ENCODE data around the gene TGM3.

Gene TGM3

GRCh38 chr20:2285193-2285592, 10.6 kb upstream of the TGM3 start:
- TF ChIP-seq, protein P1, sequence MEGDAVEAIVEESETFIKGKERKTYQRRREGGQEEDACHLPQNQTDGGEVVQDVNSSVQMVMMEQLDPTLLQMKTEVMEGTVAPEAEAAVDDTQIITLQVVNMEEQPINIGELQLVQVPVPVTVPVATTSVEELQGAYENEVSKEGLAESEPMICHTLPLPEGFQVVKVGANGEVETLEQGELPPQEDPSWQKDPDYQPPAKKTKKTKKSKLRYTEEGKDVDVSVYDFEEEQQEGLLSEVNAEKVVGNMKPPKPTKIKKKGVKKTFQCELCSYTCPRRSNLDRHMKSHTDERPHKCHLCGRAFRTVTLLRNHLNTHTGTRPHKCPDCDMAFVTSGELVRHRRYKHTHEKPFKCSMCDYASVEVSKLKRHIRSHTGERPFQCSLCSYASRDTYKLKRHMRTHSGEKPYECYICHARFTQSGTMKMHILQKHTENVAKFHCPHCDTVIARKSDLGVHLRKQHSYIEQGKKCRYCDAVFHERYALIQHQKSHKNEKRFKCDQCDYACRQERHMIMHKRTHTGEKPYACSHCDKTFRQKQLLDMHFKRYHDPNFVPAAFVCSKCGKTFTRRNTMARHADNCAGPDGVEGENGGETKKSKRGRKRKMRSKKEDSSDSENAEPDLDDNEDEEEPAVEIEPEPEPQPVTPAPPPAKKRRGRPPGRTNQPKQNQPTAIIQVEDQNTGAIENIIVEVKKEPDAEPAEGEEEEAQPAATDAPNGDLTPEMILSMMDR (conservative IDR thresholded peaks at IDR 0.05) = no peak
- H3K27ac ChIP-seq = peak overlapping the region; percentile 24

DNA sequence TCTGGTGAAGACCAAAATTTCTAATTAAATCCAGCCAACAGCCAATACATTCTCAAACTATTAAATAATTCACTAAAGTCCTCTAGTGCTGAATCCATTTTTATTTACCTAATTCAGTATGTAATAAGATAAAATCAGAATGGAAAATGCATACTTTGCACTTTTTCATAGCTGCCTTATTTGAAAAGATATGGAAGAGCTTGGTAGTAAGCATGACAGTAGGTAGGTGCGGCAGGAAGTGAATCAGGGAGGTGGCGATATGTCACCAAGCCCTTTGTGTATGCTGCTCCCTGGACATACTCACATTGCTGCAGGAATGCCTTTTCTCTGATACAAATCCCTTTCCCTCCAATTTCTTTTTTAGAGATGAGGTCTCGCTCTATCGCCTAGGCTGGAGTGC, 10.2 kb upstream of the TGM3 start:
- TF ChIP-seq, protein P1 (conservative IDR thresholded peaks at IDR 0.05) = no peak
- peak overlapping the region; percentile 24 for H3K27ac ChIP-seq

- TF ChIP-seq, protein P1 (conservative IDR thresholded peaks at IDR 0.05) = no peak
- H3K27ac ChIP-seq = no peak overlapping the region; the same call in 1 of the 2 replicates
These were observed 8.3 kb upstream of the TGM3 start for GRCh38 chr20:2287504-2287903.

DNA sequence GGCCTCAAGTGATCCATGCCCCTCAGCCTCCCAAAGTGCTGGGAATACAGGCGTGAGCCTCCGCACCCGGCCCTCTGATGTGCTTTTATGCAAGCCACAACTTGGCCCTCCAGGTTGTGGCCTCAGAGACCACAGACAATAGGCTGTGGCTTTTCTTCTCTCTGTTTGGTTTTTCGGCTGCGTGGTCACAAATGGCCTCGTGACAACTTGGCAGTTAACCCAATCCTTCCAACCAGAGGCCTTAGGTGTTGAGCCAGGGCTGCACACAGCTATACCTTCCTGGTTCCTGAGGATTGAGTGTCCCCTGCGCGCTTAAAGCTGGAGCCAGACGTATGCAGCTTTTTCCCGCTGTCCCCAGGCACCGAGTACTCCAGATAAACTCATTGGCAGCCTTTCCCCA, 6.3 kb upstream of the TGM3 start:
- H3K27ac ChIP-seq = peak overlapping the region; percentile 39; the same call in 1 of the 2 replicates
- TF ChIP-seq, protein P1 (conservative IDR thresholded peaks at IDR 0.05) = no peak

- H3K27ac ChIP-seq = no peak overlapping the region
- TF ChIP-seq, protein P1 (conservative IDR thresholded peaks at IDR 0.05) = no peak
These were observed 5.3 kb upstream of the TGM3 start for GRCh38 chr20:2290486-2290885.

- no peak overlapping the region for H3K27ac ChIP-seq
- TF ChIP-seq, protein P1 (conservative IDR thresholded peaks at IDR 0.05) = no peak
These were observed 3.2 kb upstream of the TGM3 start for GRCh38 chr20:2292416-2293110.

DNA sequence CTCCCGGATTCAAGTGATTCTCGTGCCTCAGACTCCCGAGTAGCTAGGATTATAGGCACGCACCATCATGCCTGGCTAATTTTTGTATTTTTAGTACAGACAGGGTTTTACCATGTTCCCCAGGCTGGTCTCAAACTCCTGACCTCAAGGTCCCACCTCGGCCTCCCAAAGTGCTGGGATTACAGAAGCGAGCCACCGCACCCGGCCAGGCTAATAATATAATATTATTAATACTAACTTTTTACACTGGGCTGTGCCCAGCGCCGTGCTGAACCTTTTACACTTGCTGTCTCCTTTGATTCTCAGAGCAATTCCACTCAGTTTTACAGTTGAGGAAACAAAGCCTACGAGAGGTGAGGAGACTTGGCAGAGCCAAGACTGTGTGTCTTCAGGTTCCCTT, 2.3 kb upstream of the TGM3 start:
- no peak overlapping the region for H3K27ac ChIP-seq
- TF ChIP-seq, protein P1 (conservative IDR thresholded peaks at IDR 0.05) = no peak

All from VCaP (cell line).